Measurements from ENCODE around the gene H6PD.
"Not testable (repeated sequence)": the region's sequence is repeated elsewhere in the genome, so short reads cannot be mapped to it uniquely, and the experiment has no call there.

The H6PD gene

GRCh38 chr1:9296850-9297249 is 62.3 kb downstream of the H6PD start:
- no peak for DNase-seq (ENCODE audit: low read depth in 2 of 2)

DNA sequence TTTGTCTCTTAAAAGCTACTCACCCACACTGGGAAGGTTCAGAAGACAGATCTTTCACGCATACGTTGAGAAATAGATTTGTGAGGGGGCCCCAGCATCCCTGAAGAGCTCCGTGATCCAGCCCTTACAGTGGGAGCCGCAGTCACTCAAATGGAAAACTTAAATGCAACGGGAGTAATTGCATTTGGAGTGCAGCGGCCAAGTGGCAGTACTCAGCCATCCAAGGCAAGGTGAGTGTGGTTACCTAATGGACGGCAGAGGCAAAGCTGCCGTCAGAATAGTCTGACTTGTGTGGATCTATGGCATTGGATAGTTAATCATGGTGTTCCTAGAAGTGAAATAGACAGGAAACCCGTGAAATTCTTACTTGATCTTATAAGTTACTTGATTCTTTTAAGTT is 63.3 kb downstream of the H6PD start:
- DNase-seq (ENCODE audit: low read depth in 2 of 2) = no peak

DNA sequence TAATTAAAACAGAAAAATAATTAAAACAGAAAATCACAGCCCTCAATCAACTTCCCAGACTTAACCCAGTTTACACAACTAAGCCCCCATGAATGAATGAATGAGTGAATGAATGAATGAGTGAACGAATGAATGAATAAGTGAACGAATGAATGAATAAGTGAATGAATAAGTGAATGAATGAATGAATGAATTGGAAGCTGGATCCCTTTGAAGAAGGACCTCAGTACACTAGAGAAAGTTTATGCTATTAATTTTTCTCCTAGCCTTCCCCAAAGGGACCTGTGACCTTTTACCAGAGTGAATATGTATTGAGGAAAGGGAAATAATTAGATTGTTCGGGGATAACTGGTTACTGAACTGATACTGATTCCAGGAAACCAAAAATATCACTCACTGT is 63.7 kb downstream of the H6PD start:
- no peak for DNase-seq (ENCODE audit: low read depth in 2 of 2)

- DNase-seq (ENCODE audit: low read depth in 2 of 2) = not testable (repeated sequence)
Observed at GRCh38 chr1:9299571-9300541, 65.3 kb downstream of the H6PD start.

GRCh38 chr1:9300573-9300972 is 66.0 kb downstream of the H6PD start:
- DNase-seq (ENCODE audit: low read depth in 2 of 2) = no peak

DNA sequence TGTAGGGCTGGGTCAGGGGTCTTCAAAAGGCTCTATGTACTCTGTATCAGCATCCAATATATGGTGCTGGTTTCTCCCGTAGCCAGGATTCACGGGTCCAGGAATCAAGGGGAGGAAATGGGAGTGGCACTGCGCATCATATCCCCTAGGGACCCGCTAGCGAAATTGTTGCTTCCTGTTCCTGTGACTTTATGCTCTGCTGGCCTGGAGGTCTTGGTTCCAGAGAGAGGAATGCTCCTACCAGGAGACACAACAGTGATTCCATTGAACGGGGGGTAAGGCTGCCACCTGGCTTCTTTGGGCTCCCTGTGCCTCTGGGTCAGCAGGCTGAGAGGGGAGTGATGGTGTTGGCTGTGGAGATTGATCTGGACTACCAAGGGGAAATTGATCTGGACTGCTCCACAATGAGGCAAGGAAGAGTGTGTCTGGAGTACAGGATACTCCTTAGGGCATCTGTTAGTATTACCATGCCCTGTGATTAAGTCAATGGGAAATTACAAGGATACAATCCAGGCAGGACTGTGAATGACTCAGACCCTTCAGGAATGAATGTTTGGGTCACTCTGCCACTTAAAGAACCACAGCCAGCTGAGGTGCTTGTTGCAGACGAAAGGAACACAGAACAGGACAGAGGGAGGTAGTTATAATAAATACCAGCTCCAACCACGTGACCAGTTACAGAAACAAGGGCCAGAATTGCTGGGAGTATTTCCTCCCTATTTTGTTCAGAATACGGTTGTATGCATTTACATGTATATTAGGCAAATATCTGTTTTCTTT is 68.4 kb downstream of the H6PD start:
- no peak for DNase-seq (ENCODE audit: low read depth in 2 of 2)

DNA sequence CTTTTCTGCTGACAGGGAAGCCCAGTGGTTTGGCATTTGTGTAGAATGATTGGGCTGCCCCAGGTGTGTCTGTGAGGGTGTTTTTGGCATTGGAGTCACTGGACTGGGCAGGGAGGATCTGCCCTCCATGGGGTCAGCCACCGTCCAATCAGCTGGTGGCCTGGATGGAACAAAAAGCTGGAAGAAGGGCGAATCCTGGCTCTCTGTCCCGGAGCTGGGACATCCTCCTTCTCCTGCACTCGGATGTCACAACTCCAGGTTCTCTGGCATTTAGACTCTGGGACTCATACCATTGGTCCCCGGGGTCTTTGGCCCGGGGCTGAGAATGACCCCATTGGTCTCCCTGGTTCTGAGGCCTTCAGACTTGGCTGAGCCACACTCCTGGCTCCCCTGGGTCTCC is 69.3 kb downstream of the H6PD start:
- no peak for DNase-seq (ENCODE audit: low read depth in 2 of 2)

DNA sequence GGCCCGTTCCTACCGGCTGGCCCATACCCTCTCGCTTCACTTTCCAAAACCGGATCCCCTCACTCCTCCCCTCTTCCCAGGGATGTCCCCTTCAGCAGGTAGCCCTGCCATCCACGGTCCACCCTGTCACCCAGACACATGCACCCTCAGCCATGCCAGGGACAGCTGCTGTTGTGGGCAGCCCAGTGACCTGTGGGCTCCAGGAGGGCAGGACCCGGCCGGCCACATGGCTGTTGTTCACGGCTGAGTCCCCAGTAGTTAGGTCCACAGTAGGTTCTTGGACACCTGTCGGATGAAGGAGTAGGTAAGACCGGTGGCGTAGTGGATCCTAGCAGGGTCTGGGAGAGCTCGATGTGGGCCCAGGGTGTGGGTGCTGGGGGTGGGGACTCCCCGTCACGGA is 70.6 kb downstream of the H6PD start:
- DNase-seq (ENCODE audit: low read depth in 2 of 2) = no peak

DNA sequence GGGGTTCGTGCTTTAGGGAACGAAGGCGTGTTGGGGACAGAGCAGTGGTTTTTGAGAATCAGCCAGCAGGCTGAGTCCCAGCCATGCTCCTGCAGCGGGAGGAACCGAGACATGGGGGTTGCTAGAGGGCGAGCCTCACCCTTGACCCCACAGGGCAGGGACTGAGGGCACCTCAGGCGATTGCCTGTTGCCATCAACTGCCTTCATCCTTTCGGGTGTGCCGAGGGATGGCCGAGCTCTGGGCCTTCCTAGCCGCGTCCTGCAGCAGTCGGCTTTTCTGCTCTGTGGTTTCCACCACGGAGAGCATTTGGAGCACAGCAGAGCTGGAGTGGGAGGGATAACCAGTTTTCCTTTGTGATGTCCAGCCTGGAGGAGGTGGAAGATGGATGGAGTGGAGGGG is 71.4 kb downstream of the H6PD start:
- DNase-seq (ENCODE audit: low read depth in 2 of 2) = no peak

- DNase-seq (ENCODE audit: low read depth in 2 of 2) = no peak
Observed at GRCh38 chr1:9307303-9307702, 72.7 kb downstream of the H6PD start.

DNA sequence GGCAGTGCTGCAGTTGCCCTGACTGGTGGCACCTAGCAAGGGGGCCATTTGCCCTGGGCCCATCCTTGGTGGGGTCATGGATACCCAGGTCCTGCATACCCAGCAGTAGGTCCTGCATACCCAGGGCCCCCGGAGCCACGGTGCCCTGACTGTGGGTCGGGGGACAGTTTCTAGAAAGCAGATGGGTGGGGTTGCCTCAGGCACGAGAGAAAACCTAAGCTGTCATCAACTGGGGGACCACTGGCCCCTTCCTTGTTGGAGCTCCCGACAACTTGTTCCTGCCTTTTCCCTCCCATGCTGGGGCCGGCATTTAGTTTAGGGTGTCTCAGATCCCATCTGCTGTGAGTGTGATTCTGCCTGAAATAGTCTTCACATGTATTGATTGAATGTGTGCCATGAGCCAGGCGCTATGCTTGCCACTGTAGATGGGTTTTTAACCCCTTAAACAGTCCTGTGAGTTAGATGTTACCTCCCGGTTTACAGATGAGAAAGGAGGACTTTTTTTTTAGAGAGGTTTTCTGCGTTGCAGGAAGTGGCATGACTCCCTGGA is 73.7 kb downstream of the H6PD start:
- no peak for DNase-seq (ENCODE audit: low read depth in 2 of 2)

- no peak for DNase-seq (ENCODE audit: low read depth in 2 of 2)
Observed at GRCh38 chr1:9309080-9309479, 74.5 kb downstream of the H6PD start.

GRCh38 chr1:9309991-9310390 is 75.4 kb downstream of the H6PD start:
- DNase-seq (ENCODE audit: low read depth in 2 of 2) = no peak

GRCh38 chr1:9311029-9311428 is 76.5 kb downstream of the H6PD start:
- no peak for DNase-seq (ENCODE audit: low read depth in 2 of 2)

DNA sequence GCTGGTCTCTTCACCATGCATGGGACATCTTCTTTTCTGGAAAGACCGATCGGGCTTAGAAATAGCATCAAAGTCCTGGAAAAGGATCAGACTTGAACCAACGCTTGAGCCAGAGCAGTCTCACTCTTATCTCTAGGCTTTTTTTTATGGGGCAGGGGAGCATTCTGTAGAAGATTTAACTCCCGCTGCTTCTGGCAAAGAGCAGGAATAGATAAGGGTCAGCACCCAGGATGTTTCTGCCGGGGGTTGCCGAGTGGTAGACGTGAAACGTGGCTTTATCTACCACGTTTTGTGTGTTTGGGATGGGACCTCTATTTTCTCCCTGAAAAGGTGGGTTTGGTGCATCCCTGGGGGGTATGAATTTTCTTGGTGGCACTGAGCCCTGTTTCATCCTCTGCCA is 76.9 kb downstream of the H6PD start:
- DNase-seq (ENCODE audit: low read depth in 2 of 2) = no peak

GRCh38 chr1:9312168-9312720 is 77.7 kb downstream of the H6PD start:
- no peak for DNase-seq (ENCODE audit: low read depth in 2 of 2)

DNA sequence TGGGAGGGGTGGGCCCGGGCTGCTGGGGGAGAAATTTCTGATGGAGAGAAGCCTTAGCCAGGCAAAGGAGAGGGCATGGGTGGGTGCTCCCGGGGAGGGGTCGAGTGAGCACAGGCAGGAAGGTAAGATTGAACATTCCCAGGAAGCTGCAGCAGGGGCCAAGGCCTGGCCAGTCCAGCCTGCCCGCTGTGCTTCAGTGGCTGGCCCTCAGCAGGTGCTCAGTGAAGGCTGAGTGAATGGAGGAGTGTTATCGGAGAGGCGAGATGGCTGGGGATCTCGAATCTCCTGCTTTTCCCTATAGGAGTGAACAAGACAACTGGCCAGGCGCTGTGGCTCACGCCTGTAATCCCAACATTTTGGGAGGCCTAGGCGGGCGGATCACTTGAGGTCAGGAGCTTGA is 79.0 kb downstream of the H6PD start:
- DNase-seq (ENCODE audit: low read depth in 2 of 2) = no peak

DNA sequence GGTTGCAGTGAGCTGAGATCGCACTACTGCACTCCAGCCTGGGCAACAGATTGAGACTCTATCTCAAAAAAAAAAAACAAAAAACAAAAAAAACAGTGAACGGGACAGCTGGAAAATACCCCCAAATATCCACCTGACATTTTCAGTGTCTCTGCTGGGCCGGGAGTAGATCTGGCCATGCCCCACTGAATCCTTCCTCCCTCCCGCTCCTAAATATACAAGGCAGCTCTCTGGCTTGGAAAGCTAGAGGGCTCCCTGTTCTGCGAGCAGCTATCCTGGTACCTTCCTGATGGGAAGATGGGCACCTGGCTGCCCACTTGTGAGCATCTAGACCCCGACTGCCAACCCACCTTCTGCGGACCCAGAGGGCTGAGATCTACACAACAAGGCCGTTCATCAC is 79.5 kb downstream of the H6PD start:
- DNase-seq (ENCODE audit: low read depth in 2 of 2) = no peak

GRCh38 chr1:9314711-9315379 is 80.3 kb downstream of the H6PD start:
- no peak for DNase-seq (ENCODE audit: low read depth in 2 of 2)

- DNase-seq (ENCODE audit: low read depth in 2 of 2) = peak; percentile 40 to 78
Observed at GRCh38 chr1:9315411-9316079, 81.0 kb downstream of the H6PD start.

DNA sequence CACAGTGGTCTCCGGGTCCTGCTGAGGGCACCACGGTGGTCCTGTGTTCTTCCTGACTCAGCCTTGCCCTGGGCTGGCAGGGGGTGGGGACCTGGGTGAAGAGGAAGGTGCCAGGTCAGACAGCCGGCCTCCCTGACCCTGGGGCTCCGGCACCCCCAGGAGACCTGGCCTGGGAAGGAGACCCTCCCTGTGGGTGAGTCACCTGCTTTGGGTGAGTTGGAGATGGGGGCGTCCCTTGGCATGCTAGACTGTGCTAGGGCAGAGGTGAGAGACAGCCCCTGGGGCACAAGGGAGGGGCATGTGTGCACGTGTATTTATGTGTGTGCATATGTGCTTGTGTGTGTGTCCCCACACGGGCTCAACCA is 81.5 kb downstream of the H6PD start:
- no peak for DNase-seq (ENCODE audit: low read depth in 2 of 2)
